K562 (cell line): ENCODE data around the gene CENPC. TPM values are rescaled to one million over a fixed set of nuclear protein-coding genes. Genes with fewer than 3 reads are reported as not detected.

Source experiments
- ATAC-seq: fragments of 200-7000 bp; cut with Tn5 transposase; 3 replicates; pipeline ENCODE4 v1.9.1; 2020; ENCODE audit warnings: moderate library complexity
- BruUV-seq: library from RNA; stranded (reverse); fragments of 400-500 nt; replicated peaks from 2 replicates; lab custom pipeline; 2021; lab: Mats Ljungman, UMichigan
- CTCF ChIA-PET: fragments of 300-600 bp; formaldehyde crosslinking; extraction: SDS; loops from one replicate; lab custom pipeline; 2021; ENCODE audit warnings: low intra/inter-chr PET ratio; lab: Yijun Ruan, JAX
- POLR2A ChIA-PET: fragments of 300-600, 350-650 bp; sonication (Branson Sonifier 250); formaldehyde crosslinking; extraction: SDS; loops from one replicate; lab custom pipeline; 2021; ENCODE audit warnings: antibody characterized with exemption, inconsistent platforms; lab: Yijun Ruan, JAX
- DNase-seq, 4 experiments: peaks; one replicate each; pipeline versions ENCODE4 v3.0.0 to v3.0.0-alpha.2; 2011 to 2018; ENCODE audit warnings: low spot score in 3 of 4, mixed read lengths in 3 of 4; ENCODE audit errors: extremely low read depth in 1 of 4
- FAIRE-seq: peaks from 2 replicates; lab custom pipeline; 2011; peaks lifted over from hg19 to GRCh38; lab: Jason Lieb, UNC
- H2AFZ ChIP-seq: 2 replicates; pipeline ENCODE4 v1.6.0; 2011; ENCODE audit warnings: low read depth, low read length, control low read depth, inconsistent platforms
- H3K27ac ChIP-seq: fragments of 200-600 bp; 3 replicates; pipeline ENCODE4 v1.8.0; 2011; ENCODE audit warnings: low read depth, mild to moderate bottlenecking, control low read depth, inconsistent platforms, low read length, moderate library complexity, mixed read lengths; ENCODE audit errors: extremely low read depth
- H3K27me3 ChIP-seq, 2 experiments: fragments of 300-600 bp in 1 of 2; 2 replicates in 1 of 2; 3 replicates in 1 of 2; pipeline versions ENCODE4 v1.6.0 to v1.8.0; 2011; ENCODE audit warnings: inconsistent platforms in 2 of 2, low read length in 2 of 2, mild to moderate bottlenecking in 1 of 2, mixed read lengths in 1 of 2, moderate library complexity in 1 of 2; ENCODE audit not compliant: control insufficient read depth in 2 of 2, insufficient read depth in 2 of 2
- H3K36me3 ChIP-seq: fragments of 300-600 bp; 3 replicates; pipeline ENCODE4 v1.8.0; 2011; ENCODE audit warnings: mild to moderate bottlenecking, low read length, inconsistent platforms; ENCODE audit not compliant: control insufficient read depth, insufficient read depth
- H3K4me1 ChIP-seq, 2 experiments: fragments of 200-600 bp in 1 of 2; replicated peaks in 1 of 2; 2 replicates in 1 of 2; 3 replicates in 1 of 2; pipeline versions ENCODE4 v1.5.1 to v1.8.0; 2011; ENCODE audit warnings: inconsistent platforms in 2 of 2, low read length in 2 of 2, mild to moderate bottlenecking in 1 of 2, mixed read lengths in 1 of 2, moderate library complexity in 1 of 2; ENCODE audit not compliant: control insufficient read depth in 2 of 2, insufficient read depth in 2 of 2
- H3K4me2 ChIP-seq: 2 replicates; pipeline ENCODE4 v1.6.1; 2011; ENCODE audit warnings: low read length, control low read depth, inconsistent platforms, mixed read lengths; ENCODE audit not compliant: insufficient read depth
- H3K4me3 ChIP-seq: fragments of 200-600 bp; sonication (generic), shearing (Covaris generic); 2 replicates; pipeline ENCODE4 v1.5.1; 2016; ENCODE audit warnings: control low read depth, inconsistent platforms
- H3K79me2 ChIP-seq: fragments of 200-600 bp; 3 replicates; pipeline ENCODE4 v1.8.0; 2011; ENCODE audit warnings: low read length, inconsistent platforms; ENCODE audit not compliant: control insufficient read depth, insufficient read depth
- H3K9ac ChIP-seq, 2 experiments: 2 replicates each; pipeline versions ENCODE4 v1.6.0 to v1.6.1; 2011; ENCODE audit warnings: low read depth in 2 of 2, low read length in 2 of 2, control low read depth in 1 of 2, inconsistent platforms in 1 of 2, mild to moderate bottlenecking in 1 of 2, mixed read lengths in 1 of 2; ENCODE audit not compliant: insufficient read depth in 1 of 2
- H3K9me1 ChIP-seq: one replicate; pipeline ENCODE4 v1.6.0; 2011; ENCODE audit warnings: inconsistent platforms, mild to moderate bottlenecking, low read length, moderate library complexity; ENCODE audit not compliant: control insufficient read depth, insufficient read depth
- H3K9me3 ChIP-seq: replicated peaks from 2 replicates; pipeline ENCODE4 v1.5.1; 2011; ENCODE audit warnings: low read depth, low read length, inconsistent platforms; ENCODE audit not compliant: control insufficient read depth, insufficient read depth
- H4K20me1 ChIP-seq: replicated peaks from 2 replicates; pipeline ENCODE4 v1.6.1; 2011; ENCODE audit warnings: low read length, inconsistent platforms, mixed read lengths; ENCODE audit not compliant: control insufficient read depth, insufficient read depth
- ATF3 ChIP-seq, 2 experiments: fragments of 450-650 bp in 1 of 2; sonication (generic) in 1 of 2; formaldehyde crosslinking in 1 of 2; IDR thresholded peaks in 1 of 2; conservative IDR thresholded peaks in 1 of 2; 2 replicates each; pipeline versions ENCODE4 v1.6.1 to v1.8.1; 2016 to 2023; ENCODE audit warnings: mild to moderate bottlenecking in 2 of 2, moderate library complexity in 2 of 2, inconsistent platforms in 1 of 2, missing genetic modification reagents in 1 of 2
- CHD4 ChIP-seq: fragments of 200-600 bp; sonication (generic); IDR thresholded peaks from 3 replicates; pipeline ENCODE4 v1.6.1; 2012; ENCODE audit warnings: low read depth, mild to moderate bottlenecking, mixed read lengths, low read length, inconsistent platforms; ENCODE audit not compliant: insufficient read depth, insufficient replicate concordance, poor library complexity, severe bottlenecking
- CXXC5 ChIP-seq: fragments of 250-450 bp; sonication (Bioruptor Pico); IDR thresholded peaks from 2 replicates; pipeline ENCODE4 v1.8.0; 2022; ENCODE audit warnings: inconsistent platforms, mild to moderate bottlenecking, moderate library complexity
- ELF4 ChIP-seq: fragments of 450-650 bp; formaldehyde crosslinking; IDR thresholded peaks from 2 replicates; pipeline ENCODE4 v1.4.0; 2022; ENCODE audit warnings: missing genetic modification characterization
- FOSL1 ChIP-seq: fragments of 200-800 bp; sonication (Bioruptor generic); conservative IDR thresholded peaks from 2 replicates; pipeline ENCODE4 v1.6.1; 2016; ENCODE audit warnings: missing genetic modification characterization, missing compliant biosample characterization
- HDAC2 ChIP-seq: fragments of 450-650 bp; IDR thresholded peaks from 2 replicates; pipeline ENCODE4 v1.6.1; 2016; ENCODE audit warnings: mild to moderate bottlenecking
- NR3C1 ChIP-seq: sonication (generic); formaldehyde crosslinking; IDR thresholded peaks from 2 replicates; pipeline ENCODE4 v1.8.1; 2022; ENCODE audit warnings: missing genetic modification reagents
- POLR2B ChIP-seq: fragments of 450-650 bp; IDR thresholded peaks from 2 replicates; pipeline ENCODE4 v1.6.1; 2018; ENCODE audit warnings: low read depth; ENCODE audit not compliant: partially characterized antibody
- RFX5 ChIP-seq: IDR thresholded peaks from 2 replicates; pipeline ENCODE4 v1.6.1; 2011; ENCODE audit warnings: low read depth, mild to moderate bottlenecking, improper control_type of control experiment, low read length
- SAFB ChIP-seq: fragments of 200-400 bp; formaldehyde crosslinking; IDR thresholded peaks from 2 replicates; pipeline ENCODE4 v1.6.1; 2017; ENCODE audit warnings: low read depth, low read length, borderline replicate concordance
- SMARCC2 ChIP-seq: fragments of 450-650 bp; IDR thresholded peaks from 2 replicates; pipeline ENCODE4 v1.6.1; 2017; ENCODE audit warnings: antibody characterized with exemption, moderate library complexity, mild to moderate bottlenecking, low read depth
- SP1 ChIP-seq: sonication (generic); formaldehyde crosslinking; IDR thresholded peaks from 2 replicates; pipeline ENCODE4 v1.8.1; 2022; ENCODE audit warnings: mild to moderate bottlenecking, missing genetic modification reagents
- WHSC1 ChIP-seq: IDR thresholded peaks from one replicate; pipeline ENCODE4 v1.6.1; 2012; ENCODE audit warnings: low read length, control low read depth, inconsistent platforms
- XRCC4 ChIP-seq: IDR thresholded peaks from one replicate; pipeline ENCODE4 v1.6.1; 2011; ENCODE audit not compliant: insufficient read depth, insufficient read length; ENCODE audit errors: extremely low read depth
- ZBTB1 ChIP-seq: sonication (generic); formaldehyde crosslinking; IDR thresholded peaks from 2 replicates; pipeline ENCODE4 v1.8.1; 2023; ENCODE audit warnings: missing genetic modification reagents, low read depth, mild to moderate bottlenecking, borderline replicate concordance
- ZFP30 ChIP-seq: fragments of 250-450 bp; sonication (Bioruptor Pico); IDR thresholded peaks from 2 replicates; pipeline ENCODE4 v1.8.0; 2022; ENCODE audit warnings: moderate library complexity, mild to moderate bottlenecking, inconsistent platforms, borderline replicate concordance
- ZNF583 ChIP-seq: fragments of 250-450 bp; sonication (Bioruptor Pico); IDR thresholded peaks from 2 replicates; pipeline ENCODE4 v1.4.0; 2020
- ZNF830 ChIP-seq: fragments of 250-450 bp; sonication (Bioruptor Pico); IDR thresholded peaks from 2 replicates; pipeline ENCODE4 v1.5.0; 2021; ENCODE audit warnings: mild to moderate bottlenecking
- WGBS: fragments of 100-300 bp; shearing (Covaris generic); methylation state at CpG from one replicate; pipeline ENCODE4 v1.1.6; 2016; ENCODE audit warnings: low coverage, mixed read lengths; ENCODE audit not compliant: insufficient coverage; ENCODE audit errors: missing lambda C conversion rate; 5-methylcytosine and 5-hydroxymethylcytosine counted together
- in situ Hi-C: fragments of 300-500 bp; cut with MboI; formaldehyde crosslinking; loops from 4 replicates; pipeline ENCODE4 v1.15.0; 2018; ENCODE audit warnings: inconsistent platforms, mixed read lengths
- intact Hi-C: fragments of 100-400 bp; cut with micrococcal nuclease; formaldehyde crosslinking; loops from 2 replicates; pipeline ENCODE4 v1.14.2; 2022
- polyA plus RNA-seq, 8 experiments: library from polyadenylated mRNA; depleted of rRNA in 4 of 8; stranded (reverse) in 5 of 8; unstranded in 3 of 8; fragments of >200 nt; fragmentation: Nextera tagmentation in 2 of 8; fragmentation: Illumina TruSeq in 1 of 8; extraction: Ambion mirVana in 2 of 8; extraction: Trizol in 1 of 8; gene quantifications; 2 replicates each; pipeline versions ENCODE4 v1.2.1 to v1.2.3, GENCODE V29; 2011 to 2014; ENCODE audit warnings: inconsistent platforms in 1 of 8, missing spikeins in 1 of 8
- total RNA-seq, 7 experiments: library from RNA; depleted of rRNA in 6 of 7; stranded (reverse); fragments of >200 nt in 6 of 7; fragmentation: Illumina TruSeq in 2 of 7; extraction: Trizol in 2 of 7; gene quantifications; 2 replicates each; pipeline versions ENCODE4 v1.2.1 to v1.2.3, GENCODE V29; 2011 to 2021; ENCODE audit warnings: low replicate concordance in 1 of 7
- TF ChIP-seq, protein P1 (sequence below): sonication (generic); formaldehyde crosslinking; IDR thresholded peaks from 2 replicates; pipeline ENCODE4 v1.8.0; 2022; ENCODE audit warnings: mild to moderate bottlenecking, missing genetic modification reagents

CENPC gene
- total and polyA plus RNA-seq, 9 of the 15 experiments (the other 6 are each of a cell fraction or from before 2014, with no cell fraction given) = 18.1 to 48.5 (median 30.8) TPM

GRCh38 chr4:67580577-67580976 is 35.3 kb upstream of the CENPC start (continued):
- TF ChIP-seq ATF3 (IDR thresholded peaks at IDR 0.05) (no peak), ATF3 (CRISPR knock-in tag; conservative IDR thresholded peaks at IDR 0.05) (no peak)

DNA sequence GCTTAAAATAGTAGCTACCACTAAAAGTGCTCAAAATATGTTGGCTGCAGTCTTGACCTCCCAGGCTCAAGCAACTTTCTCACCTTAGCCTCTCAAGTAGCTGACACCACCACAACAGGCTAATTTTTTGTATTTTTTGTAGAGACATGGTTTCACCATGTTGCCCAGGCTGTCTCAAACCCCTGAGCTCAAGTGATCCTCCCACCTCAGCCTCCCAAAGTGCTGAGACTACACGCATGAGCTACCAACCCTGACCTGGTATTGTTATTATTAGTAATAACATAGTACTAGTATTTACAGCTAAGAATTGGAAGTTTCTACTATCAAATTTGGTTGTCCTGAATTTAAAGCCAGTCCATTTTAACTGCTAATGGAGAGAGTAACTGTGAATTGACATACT is 31.2 kb upstream of the CENPC start:
- TF ChIP-seq, protein P1, sequence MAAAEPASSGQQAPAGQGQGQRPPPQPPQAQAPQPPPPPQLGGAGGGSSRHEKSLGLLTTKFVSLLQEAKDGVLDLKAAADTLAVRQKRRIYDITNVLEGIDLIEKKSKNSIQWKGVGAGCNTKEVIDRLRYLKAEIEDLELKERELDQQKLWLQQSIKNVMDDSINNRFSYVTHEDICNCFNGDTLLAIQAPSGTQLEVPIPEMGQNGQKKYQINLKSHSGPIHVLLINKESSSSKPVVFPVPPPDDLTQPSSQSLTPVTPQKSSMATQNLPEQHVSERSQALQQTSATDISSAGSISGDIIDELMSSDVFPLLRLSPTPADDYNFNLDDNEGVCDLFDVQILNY (CRISPR knock-in tag) = no peak
- no peak for TF ChIP-seq ZNF583 (CRISPR knock-in tag)
- no peak for TF ChIP-seq ZNF830 (CRISPR knock-in tag)
- TF ChIP-seq POLR2B = no peak
- no peak for TF ChIP-seq ZBTB1 (CRISPR knock-in tag)
- no peak for TF ChIP-seq WHSC1
- no peak for TF ChIP-seq CHD4
- no peak for TF ChIP-seq ELF4 (CRISPR knock-in tag)
- TF ChIP-seq ZFP30 (CRISPR knock-in tag) = no peak
- TF ChIP-seq NR3C1 (CRISPR knock-in tag) = no peak
- no peak for TF ChIP-seq SP1
- no peak for TF ChIP-seq SMARCC2
- TF ChIP-seq CXXC5 = no peak
- TF ChIP-seq SAFB = no peak
- no peak for TF ChIP-seq FOSL1 (tag)
- TF ChIP-seq RFX5 = no peak
- no peak for TF ChIP-seq HDAC2
- TF ChIP-seq XRCC4 = no peak
- H3K4me1 ChIP-seq = peaks cover 3 to 50% of the 10 kb centered on the region in 2 experiments; a peak in 3 of 5 replicates
- peak overlapping the region; percentile 96 for H2AFZ ChIP-seq
- peak overlapping the region in 1 of 2 experiments; percentile 77; a peak in 2 of 4 replicates for H3K9ac ChIP-seq
- WGBS = 52% methylated on average over 1 of the region's 1 CpG
- FAIRE-seq (no peak), DNase-seq (no peak), ATAC-seq (no peak; the same call in 2 of the 3 replicates)
- H3K36me3 ChIP-seq = no peaks in the 10 kb centered on the region; the same call in 2 of the 3 replicates
- no peak overlapping the region for H3K4me3 ChIP-seq
- peak overlapping the region; percentile 4; the same call in 1 of the 2 replicates for H3K4me2 ChIP-seq
- no peaks in the 10 kb centered on the region; the same call in 1 of the 2 replicates for H3K9me3 ChIP-seq
- no peaks in the 10 kb centered on the region for H4K20me1 ChIP-seq
- intact Hi-C loops = no loop called here
- CTCF ChIA-PET = no interaction called here
- H3K27ac ChIP-seq = peak overlapping the region; percentile 94
- no peaks in the 10 kb centered on the region for H3K79me2 ChIP-seq
- no peaks in the 10 kb centered on the region for H3K27me3 ChIP-seq
- in situ Hi-C loops = no loop called here
- POLR2A ChIA-PET = interaction anchor here (1.3 to 1.5 kb wide), 3 partner anchors 23 to 33 kb away, joined by 3 to 4 read pairs (median 4); no protein-coding TSS in a partner anchor
- no TSS peak for BruUV-seq
- no peaks in the 10 kb centered on the region for H3K9me1 ChIP-seq
